Gastroesophageal sphincter (tissue), 3 donors: ENCODE measurements around the gene BTBD1.
"Not testable (repeated sequence)": the region's sequence is repeated elsewhere in the genome, so short reads cannot be mapped to it uniquely, and the experiment has no call there.

Experiments
- POLR2A ChIP-seq, 2 donors: fragments of 450-650 bp; IDR thresholded peaks; one replicate each; pipeline ENCODE4 v1.6.1; 2017; ENCODE audit warnings: antibody characterized with exemption in 2 of 2, mild to moderate bottlenecking in 2 of 2, moderate library complexity in 1 of 2
- POLR2AphosphoS5 ChIP-seq: sonication (generic); formaldehyde crosslinking; IDR thresholded peaks from one replicate; pipeline ENCODE4 v1.6.1; 2017; ENCODE audit warnings: antibody characterized with exemption
- TF ChIP-seq, protein P1 (sequence below), 4 experiments: fragments of 200-600 bp in 2 of 4; fragments of 450-650 bp in 2 of 4; sonication (generic) in 1 of 4; IDR thresholded peaks; one replicate each; pipeline ENCODE4 v1.5.1; 2017 to 2019; ENCODE audit warnings: antibody characterized with exemption in 4 of 4, mild to moderate bottlenecking in 2 of 4, moderate library complexity in 2 of 4

DNA sequence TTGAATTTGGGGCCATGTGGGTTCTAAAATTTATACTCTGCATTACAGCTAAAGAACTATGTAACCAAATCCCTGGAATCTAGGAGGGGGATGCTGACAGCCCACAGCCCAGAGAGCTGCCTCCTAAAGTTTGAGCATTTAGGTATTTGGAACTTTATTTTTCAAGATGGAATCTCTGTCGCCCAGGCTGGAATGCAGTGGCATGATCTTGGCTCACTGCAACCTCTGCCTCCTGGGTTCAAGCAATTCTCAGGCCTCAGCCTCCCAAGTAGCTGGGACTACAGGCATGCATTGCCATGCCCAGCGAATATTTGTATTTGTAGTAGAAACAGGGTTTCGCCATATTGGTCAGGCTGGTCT lies 66.4 kb downstream of the BTBD1 start:
- TF ChIP-seq, protein P1, sequence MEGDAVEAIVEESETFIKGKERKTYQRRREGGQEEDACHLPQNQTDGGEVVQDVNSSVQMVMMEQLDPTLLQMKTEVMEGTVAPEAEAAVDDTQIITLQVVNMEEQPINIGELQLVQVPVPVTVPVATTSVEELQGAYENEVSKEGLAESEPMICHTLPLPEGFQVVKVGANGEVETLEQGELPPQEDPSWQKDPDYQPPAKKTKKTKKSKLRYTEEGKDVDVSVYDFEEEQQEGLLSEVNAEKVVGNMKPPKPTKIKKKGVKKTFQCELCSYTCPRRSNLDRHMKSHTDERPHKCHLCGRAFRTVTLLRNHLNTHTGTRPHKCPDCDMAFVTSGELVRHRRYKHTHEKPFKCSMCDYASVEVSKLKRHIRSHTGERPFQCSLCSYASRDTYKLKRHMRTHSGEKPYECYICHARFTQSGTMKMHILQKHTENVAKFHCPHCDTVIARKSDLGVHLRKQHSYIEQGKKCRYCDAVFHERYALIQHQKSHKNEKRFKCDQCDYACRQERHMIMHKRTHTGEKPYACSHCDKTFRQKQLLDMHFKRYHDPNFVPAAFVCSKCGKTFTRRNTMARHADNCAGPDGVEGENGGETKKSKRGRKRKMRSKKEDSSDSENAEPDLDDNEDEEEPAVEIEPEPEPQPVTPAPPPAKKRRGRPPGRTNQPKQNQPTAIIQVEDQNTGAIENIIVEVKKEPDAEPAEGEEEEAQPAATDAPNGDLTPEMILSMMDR (IDR thresholded peaks at IDR 0.05), result not testable (repeated sequence)
- not testable (repeated sequence) for TF ChIP-seq POLR2A (IDR thresholded peaks at IDR 0.05); POLR2AphosphoS5
